GM18498 (cell line): Measurements from ENCODE around the gene GRK3.

Experiments
- ATAC-seq: cut with Tn5 transposase; IDR thresholded peaks from one replicate; pipeline ENCODE4 v1.9.1; 2021; ENCODE audit warnings: mild to moderate bottlenecking, moderate library complexity; ENCODE audit not compliant: unreplicated experiment

GRK3 gene

DNA sequence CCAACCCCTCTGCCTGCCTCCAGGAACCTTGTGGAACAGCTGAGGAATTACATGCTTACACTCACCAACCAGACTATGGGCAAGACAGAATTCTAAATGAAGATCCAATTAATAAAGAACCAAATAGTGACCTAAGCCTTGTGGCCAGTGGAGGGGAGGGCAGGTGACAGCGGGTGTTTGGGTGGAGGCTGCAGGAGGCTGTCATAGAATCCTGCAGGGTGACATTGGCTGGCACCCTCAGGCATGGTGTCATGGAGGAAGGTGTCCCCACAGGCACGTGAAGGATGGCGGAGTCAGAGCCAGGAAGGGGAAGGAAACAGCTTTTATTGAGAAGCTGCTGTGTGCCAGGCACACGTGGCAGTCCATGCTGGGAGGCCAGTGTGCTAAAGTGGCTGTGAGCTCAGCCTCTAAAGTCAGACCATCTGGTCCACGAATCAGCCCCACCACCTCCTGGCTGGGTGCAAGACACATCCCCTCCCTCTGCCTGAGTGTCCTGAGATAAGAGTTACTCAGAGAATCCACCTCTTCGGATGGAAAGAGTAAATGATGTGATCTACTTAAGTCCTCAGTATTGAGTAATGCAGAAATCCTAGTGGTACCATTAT, 186.2 kb downstream of the GRK3 start:
- ATAC-seq, result no peak

DNA sequence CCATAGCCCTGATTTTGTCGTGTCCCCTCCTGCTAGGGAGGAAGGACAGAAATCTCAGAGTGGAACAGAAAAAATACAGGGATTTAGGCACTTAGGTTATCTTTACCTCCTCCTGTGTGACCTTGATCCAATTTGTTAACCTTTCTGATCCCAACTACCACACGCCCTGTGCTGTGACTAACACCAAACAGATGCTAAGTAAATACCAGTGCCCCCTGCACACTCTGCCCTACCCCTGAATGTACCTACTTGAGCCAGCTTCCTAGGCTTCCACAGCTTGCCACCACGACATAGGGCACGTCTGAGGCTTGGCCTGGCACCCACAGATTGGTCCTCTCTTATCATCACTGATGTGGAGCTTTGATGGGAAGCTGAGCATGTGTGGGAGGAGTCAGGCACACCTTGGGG, 186.7 kb downstream of the GRK3 start:
- ATAC-seq, result no peak

DNA sequence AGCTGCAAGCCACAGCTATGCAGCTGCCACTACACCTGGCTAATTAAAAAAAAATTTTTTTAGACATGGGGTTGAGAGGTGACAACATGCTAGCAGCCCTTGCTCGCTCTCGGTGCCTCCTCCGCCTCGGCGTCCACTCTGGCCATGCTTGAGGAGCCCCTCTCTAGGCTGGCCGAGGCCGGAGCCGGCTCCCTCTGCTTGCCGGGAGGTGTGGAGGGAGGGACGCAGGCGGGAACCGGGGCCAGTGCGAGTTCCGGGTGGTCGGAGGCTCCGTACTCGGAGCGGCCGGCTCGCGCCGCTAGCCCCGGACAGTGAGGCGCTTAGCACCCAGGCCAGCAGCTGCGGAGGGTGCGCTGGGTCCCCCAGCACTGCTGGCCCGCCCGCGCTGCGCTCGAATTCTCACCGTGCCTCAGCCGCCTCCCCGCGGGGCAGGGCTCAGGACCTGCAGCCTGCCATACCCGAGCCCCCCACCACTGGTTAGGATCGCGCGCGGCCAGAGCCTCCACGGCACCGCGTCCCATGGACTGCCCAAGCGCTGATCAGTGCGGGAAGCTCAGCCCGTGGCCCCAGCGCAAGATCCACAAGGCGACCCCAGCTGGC, 188.2 kb downstream of the GRK3 start:
- ATAC-seq, result no peak

DNA sequence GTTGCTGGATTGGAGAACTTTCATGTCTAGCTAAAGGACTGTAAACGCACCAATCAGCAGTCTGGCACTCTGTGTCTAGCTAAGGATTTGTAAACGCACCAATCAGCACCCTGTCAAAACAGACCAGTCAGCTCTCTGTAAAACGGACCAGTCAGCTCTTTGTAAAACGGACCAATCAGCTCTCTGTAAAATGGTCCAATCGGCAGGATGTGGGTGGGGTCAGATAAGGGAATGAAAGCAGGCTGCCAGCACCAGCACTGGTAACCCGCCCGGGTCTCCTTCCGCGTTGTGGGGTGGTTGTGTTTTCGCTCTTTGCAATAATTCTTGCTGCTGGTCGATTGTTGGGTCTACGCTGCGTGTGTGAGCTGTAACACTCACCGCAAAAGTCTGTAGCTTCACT, 188.8 kb downstream of the GRK3 start:
- no peak for ATAC-seq

DNA sequence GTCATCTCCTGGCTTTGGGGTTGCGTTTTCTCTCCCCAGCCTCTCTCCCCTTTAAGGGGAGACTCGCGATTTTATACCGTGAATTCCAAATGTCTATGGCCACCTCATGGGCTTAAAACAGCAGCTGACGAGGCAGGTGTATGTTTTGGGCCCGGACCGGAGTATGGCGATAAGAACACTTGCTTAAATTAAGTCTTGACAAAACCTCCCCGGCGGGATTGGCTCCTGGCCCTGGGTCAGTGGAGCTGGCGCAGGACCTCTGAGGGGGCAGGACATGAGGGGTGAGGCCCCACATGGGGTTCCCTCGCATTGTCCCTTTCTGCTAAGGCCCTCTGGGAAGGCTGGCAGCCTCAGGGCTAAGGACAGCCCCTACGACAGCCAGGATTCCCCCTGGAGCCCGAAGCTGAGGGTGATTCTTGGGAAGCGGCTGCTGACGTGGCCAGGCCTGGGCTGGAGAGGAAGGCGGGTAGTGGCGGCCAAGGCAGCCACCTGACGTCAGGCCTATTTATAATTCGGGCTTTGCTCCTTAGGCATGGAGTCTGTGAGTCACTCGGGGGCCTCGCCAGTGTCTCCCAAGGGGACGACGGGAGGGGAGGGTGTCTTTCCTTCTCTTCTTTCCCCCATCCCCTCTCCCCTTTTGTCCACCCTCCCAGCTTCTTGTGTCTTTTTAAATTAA, 190.2 kb downstream of the GRK3 start:
- ATAC-seq, result no peak

DNA sequence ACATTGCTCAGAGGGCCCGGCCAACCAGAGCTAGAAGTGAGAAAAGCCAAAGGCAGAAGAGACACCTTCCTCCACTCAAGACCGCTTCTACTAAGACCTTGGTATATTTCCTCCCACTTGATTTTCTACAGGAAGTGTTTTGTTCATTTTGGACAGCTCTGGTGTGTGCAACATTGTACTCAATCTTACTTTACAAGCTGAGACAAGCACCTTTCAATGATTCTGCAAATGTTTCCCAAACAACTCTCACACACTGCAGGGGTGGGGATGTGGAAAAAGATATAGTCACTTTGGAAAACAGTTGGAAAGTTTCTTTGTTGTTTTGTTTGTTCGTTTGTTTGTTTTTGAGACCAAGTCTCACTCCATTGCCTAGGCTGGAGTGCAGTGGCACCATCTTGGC, 193.2 kb downstream of the GRK3 start:
- no peak for ATAC-seq

DNA sequence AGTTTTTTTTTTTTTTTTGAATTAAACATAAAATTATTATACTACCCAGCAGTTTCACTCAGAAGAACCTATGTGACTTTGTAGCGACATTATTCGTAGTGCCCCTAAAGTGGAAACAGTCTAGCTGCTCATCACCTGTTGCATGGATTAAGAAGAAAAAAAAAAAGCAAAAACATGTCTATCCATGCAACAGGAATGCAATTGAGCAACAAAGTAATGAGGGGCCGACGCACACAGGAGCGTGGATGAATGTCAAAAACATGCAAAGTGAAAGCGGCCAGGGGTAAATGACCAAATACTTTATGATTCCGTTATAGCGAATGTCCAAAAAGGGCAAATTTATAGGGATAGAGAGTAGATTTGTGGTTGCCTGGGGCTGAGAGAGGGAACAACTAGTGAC, 193.8 kb downstream of the GRK3 start:
- no peak for ATAC-seq

DNA sequence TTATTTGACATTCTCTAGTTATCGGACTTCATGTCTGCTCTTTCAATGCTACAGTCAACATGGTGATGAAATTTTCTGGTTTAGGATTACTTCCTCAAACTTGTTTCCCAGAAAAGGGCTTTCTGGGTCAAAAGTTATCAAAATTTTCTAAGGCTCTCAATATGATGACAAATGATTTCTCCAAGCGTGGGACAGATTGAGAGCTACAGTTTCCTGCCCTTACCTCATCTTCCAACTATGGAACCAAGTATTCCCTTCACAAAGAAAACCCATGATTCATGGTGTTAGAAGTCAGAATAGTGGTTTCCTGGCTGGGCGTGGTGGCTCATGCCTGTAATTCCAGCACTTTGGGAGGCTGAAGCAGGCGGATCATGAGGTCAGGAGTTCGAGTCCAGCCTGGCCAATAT, 195.4 kb downstream of the GRK3 start:
- ATAC-seq, result no peak

DNA sequence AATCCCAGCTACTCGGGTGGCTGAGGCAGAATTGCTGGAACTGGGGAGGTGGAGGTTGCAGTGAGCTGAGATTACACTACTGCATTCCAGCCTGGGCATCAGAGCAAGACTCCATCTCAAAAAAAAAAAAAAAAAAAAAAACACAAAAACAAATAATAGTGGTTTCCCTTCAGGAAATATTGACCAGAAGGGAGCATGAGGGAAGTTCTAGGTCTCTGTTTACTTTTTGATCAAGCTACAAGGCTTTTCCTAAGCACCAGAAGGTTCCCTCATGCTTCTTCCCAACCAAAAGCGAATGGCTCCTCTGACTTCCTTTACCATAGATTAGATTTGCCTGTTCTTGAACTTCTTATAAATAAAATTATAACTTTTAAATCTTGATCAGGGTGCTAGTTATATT, 195.8 kb downstream of the GRK3 start:
- no peak for ATAC-seq

DNA sequence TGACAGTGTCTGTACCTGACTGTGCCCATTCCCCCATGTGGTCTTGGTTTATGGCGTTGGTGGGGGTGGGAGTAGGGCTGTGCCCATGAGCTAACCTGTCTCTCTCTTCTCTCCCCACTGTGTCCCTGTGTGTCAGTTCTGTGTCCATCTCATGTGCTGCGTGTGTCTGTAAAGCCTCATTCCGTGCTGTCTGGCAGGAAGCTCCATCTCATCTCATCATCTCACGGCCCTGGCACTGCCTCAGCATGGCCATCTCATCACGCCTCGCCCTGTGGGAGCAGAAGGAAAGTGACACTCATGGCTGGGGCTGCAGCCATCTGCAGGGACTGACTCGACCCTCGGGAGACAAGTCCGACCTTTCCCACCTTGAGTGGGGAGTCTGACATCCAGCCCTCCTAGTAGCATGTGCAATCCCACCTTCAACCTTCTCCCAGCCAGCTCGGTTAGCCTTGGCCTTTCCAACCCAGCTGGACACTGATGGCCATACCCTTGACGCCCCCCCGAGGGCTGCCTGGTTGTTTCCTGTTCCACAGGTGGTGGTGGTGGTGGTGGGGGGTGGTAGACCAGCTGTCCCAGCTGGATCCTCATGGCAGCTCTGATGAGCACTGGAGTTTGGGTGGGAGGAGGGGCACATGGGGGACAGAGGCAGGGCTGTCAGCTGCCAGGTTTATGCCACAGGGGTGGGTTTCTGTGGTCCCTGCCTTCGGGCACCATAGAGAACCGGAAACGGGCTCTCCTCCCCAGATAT, 196.5 kb downstream of the GRK3 start:
- ATAC-seq, result no peak

DNA sequence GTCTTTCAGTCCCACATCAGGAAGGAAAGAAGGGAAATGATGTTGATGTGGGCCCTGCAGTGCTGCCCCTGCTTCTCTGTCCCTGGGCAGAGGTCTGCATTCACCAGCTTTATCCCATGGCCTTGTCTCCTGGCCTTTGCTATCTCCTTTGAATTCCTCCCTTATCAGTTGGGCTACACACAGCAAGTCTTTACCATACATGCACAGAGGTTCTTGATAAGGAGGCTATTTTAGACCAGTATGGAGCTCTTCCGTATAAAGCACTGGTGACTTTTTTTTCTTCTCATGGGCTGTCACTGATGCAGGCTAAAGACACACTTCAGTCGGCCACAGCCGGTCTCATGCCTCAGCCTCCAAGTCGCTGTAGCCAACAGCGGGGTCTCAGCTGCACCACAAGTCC, 197.7 kb downstream of the GRK3 start:
- ATAC-seq, result no peak

DNA sequence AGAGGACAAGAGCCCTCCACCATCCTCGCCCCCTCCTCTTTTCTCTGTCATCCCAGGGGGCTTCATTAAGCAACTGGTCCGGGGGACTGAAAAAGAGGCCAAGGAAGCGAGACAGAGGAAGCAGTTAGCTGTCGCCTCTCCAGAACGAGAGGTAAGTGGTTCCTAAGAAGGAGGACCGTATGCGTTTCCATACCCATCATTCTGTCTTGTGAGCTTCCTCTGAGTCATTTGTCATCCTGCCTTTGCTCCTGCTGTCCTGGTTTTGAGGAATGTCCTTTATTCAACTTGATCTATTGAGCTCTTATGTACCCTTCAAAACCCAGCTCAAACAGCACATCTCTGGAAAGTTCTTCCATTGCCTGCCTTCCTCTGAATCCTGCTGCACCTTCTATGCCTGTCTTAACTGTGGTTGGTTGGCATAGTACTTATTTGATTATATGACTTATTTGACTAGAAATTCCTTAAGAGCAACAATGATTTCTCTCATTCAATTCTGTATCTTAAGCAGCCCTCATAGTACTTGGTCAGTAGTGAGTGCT, 198.8 kb downstream of the GRK3 start:
- no peak for ATAC-seq

DNA sequence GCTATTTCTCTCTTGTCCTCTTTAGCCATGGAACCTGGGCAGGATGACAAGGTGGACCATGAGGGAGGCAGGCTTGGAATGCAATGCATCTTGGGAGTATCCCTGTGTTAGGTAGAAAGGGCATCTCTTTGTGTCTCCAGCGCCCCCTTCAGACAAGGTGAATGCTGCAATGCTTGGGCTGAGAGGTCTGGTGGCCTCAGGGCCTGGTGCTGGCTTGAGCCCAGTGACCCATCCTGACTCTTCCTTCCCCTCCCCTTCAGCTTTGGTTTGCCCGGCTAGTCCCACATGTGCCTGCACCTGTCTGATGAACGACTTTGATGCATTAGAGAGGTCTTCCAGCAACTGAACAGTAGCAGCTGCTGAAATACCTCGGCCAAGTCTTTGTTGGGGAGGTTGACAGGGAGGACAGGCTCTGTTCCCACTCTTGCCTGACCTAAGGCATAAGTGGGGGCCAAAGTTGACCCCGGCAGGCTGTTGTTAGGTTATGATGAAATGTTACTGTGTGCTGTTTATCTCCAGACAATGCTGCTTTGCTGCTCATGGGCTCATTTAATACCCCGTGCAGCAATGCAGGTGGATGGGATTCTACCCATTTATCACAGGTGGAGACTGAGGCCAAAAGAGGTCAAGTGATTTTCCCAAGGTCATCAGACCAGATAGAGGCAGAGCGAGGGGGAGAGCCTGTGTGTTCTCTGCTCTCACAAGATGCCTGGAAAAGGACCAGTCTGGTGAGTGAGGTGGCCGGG, 200.0 kb downstream of the GRK3 start:
- ATAC-seq, result no peak

DNA sequence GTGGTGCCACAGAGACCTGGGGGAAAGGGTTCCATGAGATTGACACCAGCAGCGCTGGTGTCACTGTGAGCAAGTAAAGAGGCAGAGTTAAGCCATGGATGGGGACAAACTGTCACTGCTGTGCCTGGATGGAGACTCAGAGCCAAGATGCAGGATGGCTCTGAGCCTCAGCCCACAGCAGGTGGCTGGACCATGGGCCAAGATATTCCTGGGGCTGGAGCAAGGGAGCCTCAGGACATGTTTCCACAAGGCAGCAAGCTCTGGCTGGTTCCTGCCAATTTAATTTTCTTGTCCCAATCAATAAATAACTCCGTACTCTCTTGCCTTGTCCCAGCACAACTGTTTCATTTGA, 200.5 kb downstream of the GRK3 start:
- ATAC-seq, result no peak

DNA sequence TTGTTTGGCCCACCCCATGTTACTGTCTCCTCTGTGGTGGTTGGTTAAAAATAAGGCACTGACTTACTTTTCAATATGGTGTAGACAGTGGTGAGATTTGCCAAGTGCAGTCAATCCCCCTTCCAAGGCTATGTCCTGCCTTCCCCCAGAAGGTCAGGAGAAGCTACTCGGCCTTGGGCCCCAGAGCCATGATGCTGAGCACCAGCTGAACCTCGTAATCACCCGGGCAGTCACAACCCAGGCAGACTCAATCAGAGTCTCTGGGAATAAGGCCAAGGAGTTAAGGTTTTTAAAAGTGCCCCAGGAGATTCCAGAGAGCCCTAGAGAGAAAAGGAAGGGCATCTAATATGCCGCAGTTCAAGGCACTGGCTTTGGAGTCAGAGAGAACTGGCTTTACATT, 201.3 kb downstream of the GRK3 start:
- ATAC-seq, result no peak

DNA sequence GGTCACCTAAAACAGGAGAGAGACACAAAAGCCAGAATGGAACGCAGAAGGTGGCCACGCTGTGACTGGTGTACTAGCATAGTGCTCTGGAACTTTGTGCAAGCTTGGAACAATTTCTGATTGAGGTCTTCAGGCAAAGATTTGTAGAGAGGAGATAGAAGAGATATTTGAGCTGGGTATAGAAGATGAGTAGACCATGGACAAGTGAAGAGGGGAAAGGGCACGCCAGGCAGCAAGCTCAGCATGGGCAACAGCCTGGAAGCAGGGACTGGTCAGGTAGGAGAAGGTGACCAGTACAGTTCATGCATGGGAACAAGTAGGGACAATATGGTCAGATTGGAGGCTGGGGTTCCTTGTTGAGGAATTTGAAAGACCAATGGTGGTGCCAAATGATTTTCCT, 201.9 kb downstream of the GRK3 start:
- no peak for ATAC-seq

DNA sequence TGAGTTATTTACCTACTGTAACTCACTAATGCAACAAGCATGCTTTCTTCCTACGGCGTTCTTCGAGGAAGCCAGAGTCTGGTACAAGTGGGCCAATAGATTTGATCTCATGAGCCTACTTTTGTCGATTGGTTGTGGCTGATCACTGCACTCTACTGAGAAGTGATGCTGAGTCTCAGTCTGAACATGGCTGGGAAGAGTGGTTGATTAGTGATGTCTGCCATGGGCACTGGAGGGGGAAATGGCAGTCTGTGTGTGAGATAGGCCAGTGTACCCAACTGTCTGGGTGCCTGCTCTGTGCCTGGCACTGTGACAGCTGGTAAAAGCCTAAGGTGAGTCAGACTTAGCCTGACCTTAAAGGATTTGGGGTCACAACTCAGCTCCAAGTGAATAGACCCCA, 205.9 kb downstream of the GRK3 start:
- no peak for ATAC-seq

DNA sequence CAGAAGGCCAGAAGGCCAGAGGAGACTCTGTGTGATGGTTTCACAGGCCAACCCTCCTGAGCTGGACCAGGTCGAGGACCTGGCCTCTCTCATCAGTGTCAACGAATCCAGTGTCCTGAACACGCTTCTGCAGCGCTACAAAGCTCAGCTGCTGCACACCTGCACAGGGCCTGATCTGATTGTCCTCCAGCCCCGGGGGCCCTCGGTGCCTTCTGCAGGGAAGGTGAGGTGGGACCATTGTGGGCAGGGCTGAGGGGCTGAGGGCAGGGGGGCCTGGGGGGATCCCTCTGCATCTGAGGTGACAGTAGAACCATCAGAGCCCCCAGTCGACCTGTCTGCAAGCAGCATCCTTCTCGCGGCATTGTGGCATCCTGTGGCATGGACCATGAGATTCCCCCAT, 207.8 kb downstream of the GRK3 start:
- ATAC-seq, result no peak

DNA sequence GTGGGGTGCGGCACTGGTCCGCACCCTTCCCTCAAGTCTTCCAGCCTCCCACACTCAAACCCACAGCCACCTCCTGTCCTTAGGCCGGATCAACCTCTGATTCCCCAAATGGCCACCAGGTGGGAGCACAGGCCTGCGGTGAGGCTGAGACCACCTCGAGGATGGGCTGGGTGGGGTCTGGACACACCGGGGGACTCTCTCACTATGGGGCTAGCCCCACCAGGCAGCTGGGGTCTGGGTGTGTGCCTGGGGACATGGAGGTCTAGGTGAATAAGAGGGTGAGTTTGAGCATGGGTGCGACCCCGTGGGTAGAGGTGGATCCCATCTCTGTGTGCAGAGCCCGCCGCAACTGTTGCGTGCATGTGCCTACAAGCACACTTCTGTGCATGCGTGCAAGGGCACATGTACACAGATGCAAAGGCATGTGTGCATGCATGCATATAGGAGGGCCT, 210.1 kb downstream of the GRK3 start:
- no peak for ATAC-seq

DNA sequence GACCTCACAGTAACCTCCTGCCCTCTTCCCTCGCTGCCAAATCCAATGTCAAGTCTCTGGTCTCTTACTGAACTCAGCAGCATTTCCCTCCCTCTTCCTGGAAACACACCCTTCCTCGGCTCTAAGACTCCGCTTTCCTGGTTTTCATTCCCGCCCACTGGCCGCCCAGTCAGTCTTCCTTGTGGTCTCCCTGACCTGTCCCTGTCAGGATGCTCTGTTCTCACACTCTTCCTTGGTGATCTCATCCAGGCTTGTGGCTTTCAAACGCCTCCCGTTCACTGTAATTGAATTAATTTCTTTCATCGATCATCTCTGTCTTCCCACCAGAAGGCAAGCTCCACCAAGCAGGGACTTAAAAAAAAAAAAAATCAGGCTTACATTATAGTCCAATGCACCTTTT, 211.1 kb downstream of the GRK3 start:
- no peak for ATAC-seq

DNA sequence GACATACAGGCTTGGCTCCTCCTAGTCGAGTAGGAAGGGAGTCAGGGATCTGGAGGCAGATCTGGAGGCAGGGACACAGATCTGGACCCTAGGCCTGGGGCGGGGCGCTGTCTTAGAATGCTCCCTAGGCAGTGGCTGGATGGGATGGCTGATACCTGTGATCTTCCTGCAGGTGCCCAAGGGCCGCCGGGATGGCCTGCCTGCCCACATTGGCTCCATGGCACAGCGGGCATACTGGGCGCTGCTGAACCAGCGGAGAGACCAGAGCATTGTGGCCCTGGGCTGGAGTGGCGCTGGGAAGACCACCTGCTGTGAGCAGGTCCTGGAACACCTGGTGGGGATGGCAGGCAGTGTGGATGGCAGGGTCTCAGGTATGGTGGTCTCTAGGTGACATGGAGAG, 212.9 kb downstream of the GRK3 start:
- no peak for ATAC-seq
